Gastrocnemius medialis (tissue), 4 donors: ENCODE results near the gene LRRIQ3. TPM values are rescaled to one million over a fixed set of nuclear protein-coding genes. Genes with fewer than 3 reads are reported as not detected.

ENCODE experiments used
- ATAC-seq, 2 donors: fragments of 150-250 bp; one replicate each; pipeline ENCODE4 v1.9.1; 2016
- DNase-seq, 2 donors: peaks; one replicate each; pipeline ENCODE4 v3.0.0-alpha.2; 2019
- H3K27ac ChIP-seq, 4 donors: fragments of 200-600 bp; sonication (generic); 1 replicate in 1 of 4; 2 replicates in 3 of 4; pipeline ENCODE4 v1.5.1; 2016 to 2018; ENCODE audit warnings: mild to moderate bottlenecking in 2 of 4, moderate library complexity in 1 of 4
- H3K27me3 ChIP-seq, 3 donors: fragments of 200-600 bp; sonication (generic) in 2 of 3; 1 replicate in 1 of 3; 2 replicates in 2 of 3; pipeline versions ENCODE4 v1.5.1 to v1.6.0; 2016 to 2019; ENCODE audit warnings: mild to moderate bottlenecking in 1 of 3, moderate library complexity in 1 of 3
- H3K36me3 ChIP-seq, 2 donors: fragments of 200-600 bp; sonication (generic) in 1 of 2; one replicate each; pipeline ENCODE4 v1.5.1; 2017 to 2018
- H3K4me1 ChIP-seq, 2 donors: fragments of 200-600 bp; sonication (generic) in 1 of 2; one replicate each; pipeline ENCODE4 v1.5.1; 2016 to 2017; ENCODE audit warnings: mild to moderate bottlenecking in 2 of 2
- H3K4me3 ChIP-seq, 4 donors: fragments of 200-600 bp; sonication (generic) in 3 of 4; 1 replicate in 1 of 4; 2 replicates in 3 of 4; pipeline ENCODE4 v1.5.1; 2016 to 2019; ENCODE audit warnings: mild to moderate bottlenecking in 2 of 4
- H3K9me3 ChIP-seq, 3 donors: fragments of 200-600 bp; sonication (generic) in 2 of 3; 1 replicate in 1 of 3; 2 replicates in 2 of 3; pipeline ENCODE4 v1.5.1; 2016 to 2019
- CTCF ChIP-seq, 5 experiments: fragments of 450-650 bp in 3 of 5; fragments of 200-600 bp in 2 of 5; sonication (generic) in 2 of 5; IDR thresholded peaks in 4 of 5; conservative IDR thresholded peaks in 1 of 5; 1 replicate in 4 of 5; 2 replicates in 1 of 5; pipeline ENCODE4 v1.5.1; 2016 to 2019; ENCODE audit warnings: antibody characterized with exemption in 5 of 5, mild to moderate bottlenecking in 3 of 5, moderate library complexity in 3 of 5
- POLR2A ChIP-seq, 2 donors: fragments of 450-650 bp; IDR thresholded peaks; one replicate each; pipeline ENCODE4 v1.6.1; 2017; ENCODE audit warnings: antibody characterized with exemption in 2 of 2, mild to moderate bottlenecking in 2 of 2, moderate library complexity in 2 of 2
- in situ Hi-C, 4 donors: fragments of 200-750 bp; cut with MboI; loops; one replicate each; pipeline versions ENCODE4 v1.15.0 to v1.8.0; 2017; ENCODE audit warnings: low sequenced_read_pairs in 4 of 4
- intact Hi-C: fragments of 100-400 bp; cut with DNase I; formaldehyde crosslinking; loops from one replicate; pipeline ENCODE4 v1.15.1; 2023; ENCODE audit warnings: low total_unique reads
- total RNA-seq, 4 donors: library from RNA; depleted of rRNA; stranded (reverse); fragments of >200 nt; gene quantifications; one replicate each; pipeline versions ENCODE4 v1.1.0 to v1.2.3, GENCODE V29; 2016

Gene LRRIQ3
- total RNA-seq, 4 donors from 2014 or later = 0.52 to 2.2 (median 0.56) TPM; not detected in 1

- no peak for TF ChIP-seq CTCF (IDR thresholded peaks at IDR 0.05 in 4 of 5, conservative IDR thresholded peaks at IDR 0.05 in 1 of 5)
- no peak for TF ChIP-seq POLR2A (IDR thresholded peaks at IDR 0.05)
- no peaks in the 10 kb centered on the region for H3K36me3 ChIP-seq
- ATAC-seq (no peak), DNase-seq (no peak)
- intact Hi-C loops (no loop called here), in situ Hi-C loops (no loop called here)
- H3K27ac ChIP-seq = no peak overlapping the region
- H3K27me3 ChIP-seq = no peaks in the 10 kb centered on the region
- no peak overlapping the region for H3K4me3 ChIP-seq
- no peaks in the 10 kb centered on the region for H3K9me3 ChIP-seq
- no peaks in the 10 kb centered on the region for H3K4me1 ChIP-seq
Observed at GRCh38 chr1:74215229-74215628, 17.3 kb upstream of the LRRIQ3 start.

DNA sequence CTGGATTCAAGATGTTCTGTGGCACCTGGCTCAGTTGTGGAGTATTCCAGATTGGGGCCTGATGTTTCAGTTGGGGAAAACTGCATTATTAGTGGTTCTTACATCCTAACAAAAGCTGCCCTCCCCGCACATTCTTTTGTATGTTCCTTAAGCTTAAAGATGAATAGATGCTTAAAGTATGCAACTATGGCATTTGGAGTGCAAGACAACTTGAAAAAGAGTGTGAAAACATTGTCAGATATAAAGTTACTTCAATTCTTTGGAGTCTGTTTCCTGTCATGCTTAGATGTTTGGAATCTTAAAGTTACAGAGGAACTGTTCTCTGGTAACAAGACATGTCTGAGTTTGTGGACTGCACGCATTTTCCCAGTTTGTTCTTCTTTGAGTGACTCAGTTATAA, 7.3 kb upstream of the LRRIQ3 start:
- no peak overlapping the region for H3K27ac ChIP-seq
- no peak overlapping the region for H3K4me3 ChIP-seq
- ATAC-seq = no peak
- H3K36me3 ChIP-seq = peaks cover 0 to 33% of the 10 kb centered on the region in 2 donors
- intact Hi-C loops = no loop called here
- H3K9me3 ChIP-seq = no peaks in the 10 kb centered on the region
- H3K27me3 ChIP-seq = no peaks in the 10 kb centered on the region
- TF ChIP-seq CTCF (IDR thresholded peaks at IDR 0.05 in 4 of 5, conservative IDR thresholded peaks at IDR 0.05 in 1 of 5) = no peak
- TF ChIP-seq POLR2A (IDR thresholded peaks at IDR 0.05) = no peak
- H3K4me1 ChIP-seq = no peaks in the 10 kb centered on the region
- in situ Hi-C loops = no loop called here
- no peak for DNase-seq

DNA sequence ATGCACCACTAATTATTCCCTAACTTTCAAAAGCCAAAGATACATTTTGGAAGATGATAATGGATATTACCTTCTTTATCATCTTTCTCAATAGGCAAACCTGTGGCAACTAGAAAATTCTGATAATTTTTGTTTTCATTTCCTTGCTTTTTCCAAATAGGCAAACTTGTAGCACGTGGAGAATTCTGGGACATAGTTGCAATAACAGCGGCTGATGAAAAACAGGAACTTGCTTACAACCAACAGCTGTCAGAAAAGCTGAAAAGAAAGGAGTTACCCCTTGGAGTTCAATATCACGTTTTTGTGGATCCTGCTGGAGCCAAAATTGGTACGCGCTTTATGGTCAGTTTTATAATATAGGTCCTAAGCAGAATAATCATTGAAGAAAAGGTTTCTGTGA, 1.5 kb upstream of the LRRIQ3 start:
- Histone ChIP-seq H3K27ac (peak overlapping the region in 1 of 4 donors; percentile 81), H3K27me3 (no peaks in the 10 kb centered on the region), H3K9me3 (no peaks in the 10 kb centered on the region), H3K4me3 (peak overlapping the region in 1 of 4 donors; percentile 92), H3K4me1 (peaks cover 11 to 14% of the 10 kb centered on the region in 2 donors), H3K36me3 (peaks cover 0 to 23% of the 10 kb centered on the region in 2 donors)
- no peak for ATAC-seq
- no peak for DNase-seq
- intact Hi-C loops (loop anchor here (10.0 kb wide), 1 partner anchor 1525 kb away; the partner anchor contains the start of gene ACADM), in situ Hi-C loops (no loop called here)
- TF ChIP-seq POLR2A (IDR thresholded peaks at IDR 0.05) (no peak), CTCF (IDR thresholded peaks at IDR 0.05 in 4 of 5, conservative IDR thresholded peaks at IDR 0.05 in 1 of 5) (no peak)

DNA sequence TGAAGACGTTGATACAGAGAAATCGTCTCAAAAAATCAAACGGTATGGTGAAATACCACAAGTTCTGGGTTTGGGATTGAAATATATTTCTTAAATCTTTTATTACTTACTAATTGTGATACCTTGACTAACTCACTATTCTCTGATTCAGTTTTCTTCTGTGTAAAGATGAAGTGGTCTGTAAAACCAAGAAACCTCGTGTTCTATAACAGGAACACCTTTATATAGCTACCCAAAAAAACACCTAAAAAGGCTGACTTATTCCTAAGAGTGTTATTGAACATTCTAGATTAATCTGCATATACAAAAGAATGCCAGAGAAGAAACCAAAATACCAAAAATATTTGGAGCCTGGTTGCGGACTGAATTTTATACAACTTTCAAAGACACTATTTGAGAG, 721 bp downstream of the LRRIQ3 start:
- Histone ChIP-seq H3K36me3 (peaks cover 0 to 11% of the 10 kb centered on the region in 2 donors), H3K4me1 (peaks cover 11 to 14% of the 10 kb centered on the region in 2 donors), H3K4me3 (peak overlapping the region; percentile 63 to 92 (median 76)), H3K27me3 (no peaks in the 10 kb centered on the region), H3K27ac (peak overlapping the region; percentile 81 to 86 (median 84)), H3K9me3 (no peaks in the 10 kb centered on the region)
- DNase-seq (no peak), ATAC-seq (no peak)
- in situ Hi-C loops (no loop called here), intact Hi-C loops (loop anchor here (10.0 kb wide), 1 partner anchor 1528 kb away; the partner anchor contains the start of gene ACADM)
- no peak for TF ChIP-seq POLR2A (IDR thresholded peaks at IDR 0.05)
- no peak for TF ChIP-seq CTCF (IDR thresholded peaks at IDR 0.05 in 4 of 5, conservative IDR thresholded peaks at IDR 0.05 in 1 of 5)

GRCh38 chr1:74195339-74195738, 2.6 kb downstream of the LRRIQ3 start:
- intact Hi-C loops (loop anchor here (10.0 kb wide), 1 partner anchor 1529 kb away; the partner anchor contains the start of gene ACADM), in situ Hi-C loops (no loop called here)
- no peak for DNase-seq
- peaks cover 11 to 14% of the 10 kb centered on the region in 2 donors for H3K4me1 ChIP-seq
- TF ChIP-seq CTCF (IDR thresholded peaks at IDR 0.05 in 4 of 5, conservative IDR thresholded peaks at IDR 0.05 in 1 of 5) = no peak
- no peak for TF ChIP-seq POLR2A (IDR thresholded peaks at IDR 0.05)
- no peak for ATAC-seq
- H3K4me3 ChIP-seq = no peak overlapping the region
- H3K27ac ChIP-seq = no peak overlapping the region
- H3K9me3 ChIP-seq = no peaks in the 10 kb centered on the region
- no peaks in the 10 kb centered on the region for H3K27me3 ChIP-seq
- H3K36me3 ChIP-seq = no peaks in the 10 kb centered on the region
